HEK293T (cell line): ENCODE results near the gene LGALS3BP.

ENCODE experiments used
- ARNT ChIP-seq: fragments of 450-650 bp; IDR thresholded peaks from 2 replicates; pipeline ENCODE4 v1.6.1; 2017; ENCODE audit warnings: mild to moderate bottlenecking
- BHLHE40 ChIP-seq: fragments of 450-650 bp; IDR thresholded peaks from 2 replicates; pipeline ENCODE4 v1.6.1; 2016; ENCODE audit warnings: mild to moderate bottlenecking, moderate library complexity, borderline replicate concordance
- CTBP1 ChIP-seq: fragments of 450-650 bp; IDR thresholded peaks from 2 replicates; pipeline ENCODE4 v1.6.1; 2016; ENCODE audit warnings: borderline replicate concordance
- ELF4 ChIP-seq: fragments of 450-650 bp; IDR thresholded peaks from 2 replicates; pipeline ENCODE4 v1.6.1; 2017; ENCODE audit warnings: antibody characterized with exemption
- FOXA1 ChIP-seq: fragments of 450-650 bp; IDR thresholded peaks from 2 replicates; pipeline ENCODE4 v1.6.1; 2016; ENCODE audit warnings: mild to moderate bottlenecking
- FOXM1 ChIP-seq: fragments of 450-650 bp; IDR thresholded peaks from 2 replicates; pipeline ENCODE4 v1.6.1; 2017; ENCODE audit warnings: mild to moderate bottlenecking, borderline replicate concordance
- HDGF ChIP-seq: fragments of 450-650 bp; IDR thresholded peaks from 2 replicates; pipeline ENCODE4 v1.6.1; 2017; ENCODE audit warnings: antibody characterized with exemption, borderline replicate concordance
- L3MBTL2 ChIP-seq: fragments of 450-650 bp; conservative IDR thresholded peaks from 2 replicates; pipeline ENCODE4 v1.6.1; 2016; ENCODE audit warnings: mild to moderate bottlenecking
- NFRKB ChIP-seq: fragments of 450-650 bp; IDR thresholded peaks from 2 replicates; pipeline ENCODE4 v1.6.1; 2016; ENCODE audit warnings: mild to moderate bottlenecking, moderate library complexity
- TARDBP ChIP-seq: fragments of 450-650 bp; IDR thresholded peaks from 2 replicates; pipeline ENCODE4 v1.6.1; 2016
- ZNF384 ChIP-seq: fragments of 450-650 bp; IDR thresholded peaks from 2 replicates; pipeline ENCODE4 v1.6.1; 2016
- TF ChIP-seq, protein P1 (sequence below): fragments of 450-650 bp; IDR thresholded peaks from 2 replicates; pipeline ENCODE4 v1.6.1; 2016

DNA sequence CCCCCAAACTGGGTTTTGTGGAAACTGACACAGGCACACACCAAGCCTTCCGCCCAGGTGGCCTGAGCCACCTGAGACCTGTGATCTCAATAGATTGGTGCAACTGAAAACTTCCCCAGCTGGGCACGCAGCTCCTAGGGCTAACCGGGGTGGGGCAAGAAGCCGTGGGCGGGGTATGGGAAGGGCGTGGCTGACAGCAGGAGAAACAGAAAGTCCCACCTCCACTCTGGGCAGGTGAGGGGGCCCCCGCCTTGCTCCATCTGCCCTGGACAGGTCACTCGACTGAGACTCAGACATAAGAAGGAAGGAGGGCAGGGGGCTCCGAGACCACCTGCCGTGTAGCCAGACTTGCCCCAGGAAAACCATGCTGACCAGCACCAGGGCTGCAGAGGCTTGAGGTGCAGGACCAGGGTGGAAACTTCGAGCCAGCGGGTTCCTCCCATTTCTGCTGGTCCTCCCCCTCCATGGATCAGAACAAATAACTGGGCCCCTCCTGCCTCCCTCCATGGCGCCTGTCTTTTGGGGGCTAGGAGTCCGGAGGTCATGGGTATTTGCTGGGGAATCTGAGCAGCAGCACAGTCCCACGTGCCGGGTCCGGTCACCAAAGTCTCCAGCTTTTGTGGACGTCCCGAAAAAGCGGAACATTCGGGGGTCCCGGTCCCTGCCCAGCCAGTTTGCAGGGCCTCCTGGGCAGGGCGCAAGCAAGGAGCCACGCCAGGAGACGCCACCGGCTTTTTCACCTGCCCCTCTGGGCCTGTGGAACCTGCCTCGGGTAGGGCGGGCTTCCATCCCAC lies 55.9 kb downstream of the LGALS3BP start:
- TF ChIP-seq ELF4 (no peak), HDGF (no peak), BHLHE40 (no peak), L3MBTL2 (no peak), ZNF384 (no peak), NFRKB (no peak), FOXA1 (no peak), FOXM1 (no peak), CTBP1 (no peak), ARNT (no peak), TARDBP (no peak)
- TF ChIP-seq, protein P1, sequence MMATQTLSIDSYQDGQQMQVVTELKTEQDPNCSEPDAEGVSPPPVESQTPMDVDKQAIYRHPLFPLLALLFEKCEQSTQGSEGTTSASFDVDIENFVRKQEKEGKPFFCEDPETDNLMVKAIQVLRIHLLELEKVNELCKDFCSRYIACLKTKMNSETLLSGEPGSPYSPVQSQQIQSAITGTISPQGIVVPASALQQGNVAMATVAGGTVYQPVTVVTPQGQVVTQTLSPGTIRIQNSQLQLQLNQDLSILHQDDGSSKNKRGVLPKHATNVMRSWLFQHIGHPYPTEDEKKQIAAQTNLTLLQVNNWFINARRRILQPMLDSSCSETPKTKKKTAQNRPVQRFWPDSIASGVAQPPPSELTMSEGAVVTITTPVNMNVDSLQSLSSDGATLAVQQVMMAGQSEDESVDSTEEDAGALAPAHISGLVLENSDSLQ = no peak
